Testis (tissue), 3 donors: ENCODE data around the gene CELF4. TPM values are rescaled to one million over a fixed set of nuclear protein-coding genes. Genes with fewer than 3 reads are reported as not detected.

Experiments used
- DNase-seq: peaks from one replicate; pipeline ENCODE4 v3.0.0-alpha.2; 2019
- H3K27ac ChIP-seq, 2 donors: fragments of 200-600 bp; sonication (generic); one replicate each; pipeline ENCODE4 v1.5.1; 2019
- H3K27me3 ChIP-seq: fragments of 200-600 bp; sonication (generic); one replicate; pipeline ENCODE4 v1.5.1; 2019
- H3K36me3 ChIP-seq: fragments of 200-600 bp; sonication (generic); one replicate; pipeline ENCODE4 v1.5.1; 2017; ENCODE audit warnings: low read depth; ENCODE audit errors: missing control alignments
- H3K4me1 ChIP-seq: fragments of 200-600 bp; sonication (generic); one replicate; pipeline ENCODE4 v1.5.1; 2019
- H3K4me3 ChIP-seq, 2 donors: fragments of 200-600 bp; sonication (generic); one replicate each; pipeline ENCODE4 v1.5.1; 2017 to 2019
- H3K9me3 ChIP-seq: fragments of 200-600 bp; sonication (generic); one replicate; pipeline ENCODE4 v1.5.1; 2017
- CTCF ChIP-seq, 3 experiments: fragments of 450-650 bp in 2 of 3; fragments of 200-600 bp in 1 of 3; sonication (generic) in 1 of 3; IDR thresholded peaks; one replicate each; pipeline ENCODE4 v1.5.1; 2016 to 2019; ENCODE audit warnings: antibody characterized with exemption in 3 of 3, mild to moderate bottlenecking in 2 of 3, moderate library complexity in 1 of 3
- POLR2A ChIP-seq: fragments of 450-650 bp; IDR thresholded peaks from one replicate; pipeline ENCODE4 v1.6.1; 2017; ENCODE audit warnings: antibody characterized with exemption, mild to moderate bottlenecking, moderate library complexity
- WGBS, 2 donors: methylation state at CpG; one replicate each; pipeline ENCODE4 v1.1.5; 2018; 5-methylcytosine and 5-hydroxymethylcytosine counted together
- intact Hi-C: fragments of 100-400 bp; cut with DNase I; formaldehyde crosslinking; loops from one replicate; pipeline ENCODE4 v1.15.1; 2023; ENCODE audit warnings: low total_unique reads
- polyA plus RNA-seq: library from polyadenylated mRNA; stranded (reverse); fragments of 350-450 nt; fragmentation: Illumina TruSeq; extraction: RNeasy Lipid Tissue Mini Kit (QIAGEN cat#74804); gene quantifications from one replicate; pipeline ENCODE4 v1.2.3, GENCODE V29; 2014; ENCODE audit warnings: low read depth, low replicate concordance; ENCODE audit not compliant: insufficient read depth
- total RNA-seq, 2 donors: library from RNA; depleted of rRNA; stranded (reverse); fragments of >200 nt; gene quantifications; one replicate each; pipeline ENCODE4 v1.2.3, GENCODE V29; 2016

Gene CELF4
- total and polyA plus RNA-seq, 3 donors from 2014 or later = 3.9 to 6.3 (median 4.8) TPM

GRCh38 chr18:37261246-37261840 lies 304.3 kb downstream of the CELF4 start:
- no peak for DNase-seq
- 75 to 97% methylated on average over 2 to 11 of the region's 11 CpGs for WGBS, 2 donors
- Histone ChIP-seq H3K4me3 (no peak overlapping the region), H3K4me1 (no peaks in the 10 kb centered on the region), H3K36me3 (no peaks in the 10 kb centered on the region), H3K27me3 (no peaks in the 10 kb centered on the region), H3K9me3 (no peaks in the 10 kb centered on the region), H3K27ac (no peak overlapping the region)
- intact Hi-C loops = no loop called here
- TF ChIP-seq POLR2A (no peak), CTCF (IDR thresholded peaks at IDR 0.05) (no peak)

- WGBS, 2 donors = 88% methylated on average over 10 of the region's 10 CpGs
- H3K4me3 ChIP-seq = no peak overlapping the region
- H3K9me3 ChIP-seq = no peaks in the 10 kb centered on the region
- H3K27me3 ChIP-seq = no peaks in the 10 kb centered on the region
- H3K36me3 ChIP-seq = no peaks in the 10 kb centered on the region
- H3K4me1 ChIP-seq = no peaks in the 10 kb centered on the region
- DNase-seq = no peak
- no peak overlapping the region for H3K27ac ChIP-seq
- TF ChIP-seq POLR2A (no peak), CTCF (IDR thresholded peaks at IDR 0.05) (no peak)
- intact Hi-C loops = no loop called here
Observed at GRCh38 chr18:37260367-37261093, 305.1 kb downstream of the CELF4 start.

- no peak for TF ChIP-seq CTCF (IDR thresholded peaks at IDR 0.05)
- no peak for TF ChIP-seq POLR2A
- WGBS, 2 donors = 91 to 100% methylated on average over 4 to 5 of the region's 5 CpGs
- Histone ChIP-seq H3K9me3 (no peaks in the 10 kb centered on the region), H3K4me1 (no peaks in the 10 kb centered on the region), H3K36me3 (no peaks in the 10 kb centered on the region), H3K27ac (no peak overlapping the region), H3K4me3 (no peak overlapping the region), H3K27me3 (no peaks in the 10 kb centered on the region)
- DNase-seq = no peak
- intact Hi-C loops = no loop called here
Observed at GRCh38 chr18:37259711-37260110, 305.9 kb downstream of the CELF4 start.

- H3K36me3 ChIP-seq = no peaks in the 10 kb centered on the region
- TF ChIP-seq POLR2A (no peak), CTCF (IDR thresholded peaks at IDR 0.05) (no peak)
- DNase-seq = no peak
- 70 to 75% methylated on average over 11 of the region's 11 CpGs for WGBS, 2 donors
- H3K4me3 ChIP-seq = no peak overlapping the region
- no peak overlapping the region for H3K27ac ChIP-seq
- no peaks in the 10 kb centered on the region for H3K9me3 ChIP-seq
- H3K27me3 ChIP-seq = no peaks in the 10 kb centered on the region
- intact Hi-C loops = no loop called here
- H3K4me1 ChIP-seq = no peaks in the 10 kb centered on the region
Observed at GRCh38 chr18:37258819-37259218, 306.8 kb downstream of the CELF4 start.

- H3K4me1 ChIP-seq = no peaks in the 10 kb centered on the region
- H3K9me3 ChIP-seq = no peaks in the 10 kb centered on the region
- H3K27me3 ChIP-seq = no peaks in the 10 kb centered on the region
- WGBS, 2 donors = 41 to 57% methylated on average over 9 of the region's 9 CpGs
- intact Hi-C loops = no loop called here
- H3K27ac ChIP-seq = no peak overlapping the region
- TF ChIP-seq POLR2A (no peak), CTCF (IDR thresholded peaks at IDR 0.05) (no peak)
- DNase-seq = no peak
- H3K4me3 ChIP-seq = no peak overlapping the region
- H3K36me3 ChIP-seq = no peaks in the 10 kb centered on the region
Observed at GRCh38 chr18:37258131-37258530, 307.5 kb downstream of the CELF4 start.
